Nephron (organoid): Measurements from ENCODE around the gene CARMIL1.

ENCODE experiments used
- H3K27ac Mint-ChIP-seq, 3 experiments: 2 replicates each; pipeline ENCODE4 v1.8.0; 2020; ENCODE audit warnings: mixed read lengths in 3 of 3, mild to moderate bottlenecking in 2 of 3, moderate library complexity in 1 of 3
- H3K27me3 Mint-ChIP-seq: 2 replicates; pipeline ENCODE4 v1.8.0; 2021; ENCODE audit warnings: low read depth, mild to moderate bottlenecking, moderate library complexity, mixed read lengths
- H3K36me3 Mint-ChIP-seq: 2 replicates; pipeline ENCODE4 v1.8.0; 2020; ENCODE audit warnings: low read depth, mixed read lengths
- H3K4me1 Mint-ChIP-seq: 2 replicates; pipeline ENCODE4 v1.8.0; 2020; ENCODE audit warnings: mixed read lengths
- H3K4me3 Mint-ChIP-seq, 3 experiments: 2 replicates each; pipeline ENCODE4 v1.8.0; 2020; ENCODE audit warnings: mild to moderate bottlenecking in 3 of 3, mixed read lengths in 3 of 3, moderate library complexity in 2 of 3
- H3K9me3 Mint-ChIP-seq: 2 replicates; pipeline ENCODE4 v1.8.0; 2020; ENCODE audit warnings: mixed read lengths
- TF ChIP-seq, protein P1 (sequence below), 3 experiments: fragments of 200-600 bp; sonication (generic); IDR thresholded peaks; one replicate each; pipeline ENCODE4 v1.5.0; 2021; ENCODE audit warnings: antibody characterized with exemption in 3 of 3; ENCODE audit not compliant: unreplicated experiment in 3 of 3

CARMIL1 gene

DNA sequence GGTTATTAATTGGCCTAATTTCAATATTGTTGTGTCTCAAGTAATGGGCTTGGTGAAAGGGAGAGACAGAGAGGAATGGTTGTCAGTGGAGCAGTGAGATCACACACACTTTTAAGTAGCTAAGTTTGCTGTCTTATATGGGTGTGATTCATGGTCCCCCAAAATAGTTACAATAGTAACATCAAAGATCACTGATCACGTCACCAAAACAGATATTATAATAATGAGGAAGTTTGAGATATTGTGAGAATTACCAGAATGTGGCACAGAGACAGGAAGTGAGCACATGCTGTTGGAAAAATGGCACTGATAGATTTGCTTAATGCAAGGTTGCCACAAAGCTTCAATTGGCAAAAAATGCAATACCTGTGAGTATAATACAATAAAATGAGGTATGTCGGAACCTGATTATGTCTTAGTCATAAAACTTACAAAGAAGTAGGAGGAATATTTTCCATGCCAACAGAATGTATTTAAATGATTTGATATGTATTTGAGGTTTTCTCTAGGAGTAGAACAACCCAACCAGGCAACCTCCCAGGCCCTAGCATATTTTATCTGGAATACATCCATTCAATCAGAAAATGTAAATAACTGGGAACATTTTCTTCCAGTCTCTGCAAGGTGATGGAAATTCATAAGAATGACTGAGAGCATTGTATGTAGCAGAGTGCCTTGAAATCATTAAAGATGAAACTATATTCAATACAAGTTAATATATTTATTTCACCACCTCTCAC is 167.8 kb downstream of the CARMIL1 start:
- Mint-ChIP-seq H3K4me1 (peaks cover 15% of the 10 kb centered on the region), H3K27me3 (no peaks in the 10 kb centered on the region), H3K36me3 (peaks cover 32% of the 10 kb centered on the region), H3K9me3 (peaks cover 12% of the 10 kb centered on the region), H3K27ac (no peak overlapping the region), H3K4me3 (no peak overlapping the region)
- TF ChIP-seq, protein P1, sequence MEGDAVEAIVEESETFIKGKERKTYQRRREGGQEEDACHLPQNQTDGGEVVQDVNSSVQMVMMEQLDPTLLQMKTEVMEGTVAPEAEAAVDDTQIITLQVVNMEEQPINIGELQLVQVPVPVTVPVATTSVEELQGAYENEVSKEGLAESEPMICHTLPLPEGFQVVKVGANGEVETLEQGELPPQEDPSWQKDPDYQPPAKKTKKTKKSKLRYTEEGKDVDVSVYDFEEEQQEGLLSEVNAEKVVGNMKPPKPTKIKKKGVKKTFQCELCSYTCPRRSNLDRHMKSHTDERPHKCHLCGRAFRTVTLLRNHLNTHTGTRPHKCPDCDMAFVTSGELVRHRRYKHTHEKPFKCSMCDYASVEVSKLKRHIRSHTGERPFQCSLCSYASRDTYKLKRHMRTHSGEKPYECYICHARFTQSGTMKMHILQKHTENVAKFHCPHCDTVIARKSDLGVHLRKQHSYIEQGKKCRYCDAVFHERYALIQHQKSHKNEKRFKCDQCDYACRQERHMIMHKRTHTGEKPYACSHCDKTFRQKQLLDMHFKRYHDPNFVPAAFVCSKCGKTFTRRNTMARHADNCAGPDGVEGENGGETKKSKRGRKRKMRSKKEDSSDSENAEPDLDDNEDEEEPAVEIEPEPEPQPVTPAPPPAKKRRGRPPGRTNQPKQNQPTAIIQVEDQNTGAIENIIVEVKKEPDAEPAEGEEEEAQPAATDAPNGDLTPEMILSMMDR (IDR thresholded peaks at IDR 0.05; ENCODE audit: unreplicated experiment in 3 of 3) = no peak

DNA sequence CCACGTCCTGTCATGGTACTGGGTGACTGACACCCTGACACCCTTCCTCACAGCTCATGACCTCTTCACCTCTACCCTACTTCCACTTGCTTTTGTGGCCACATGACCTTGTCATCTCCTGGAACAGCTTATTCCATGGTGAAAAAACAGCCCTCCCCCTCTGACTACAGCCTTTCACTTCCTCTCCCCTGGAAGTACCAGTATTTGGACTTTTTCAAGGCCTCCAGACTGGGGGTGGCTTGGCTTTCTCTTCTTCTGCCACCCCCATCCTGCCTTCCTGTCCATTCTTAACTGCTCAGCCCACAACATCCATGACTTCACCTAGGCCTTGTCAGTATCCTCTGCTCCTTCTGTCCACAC is 168.4 kb downstream of the CARMIL1 start:
- Mint-ChIP-seq H3K4me1 (peaks cover 15% of the 10 kb centered on the region), H3K4me3 (no peak overlapping the region), H3K27ac (no peak overlapping the region), H3K36me3 (peaks cover 32% of the 10 kb centered on the region), H3K27me3 (no peaks in the 10 kb centered on the region), H3K9me3 (peaks cover 12% of the 10 kb centered on the region)
- TF ChIP-seq, protein P1 (IDR thresholded peaks at IDR 0.05; ENCODE audit: unreplicated experiment in 3 of 3) = no peak

DNA sequence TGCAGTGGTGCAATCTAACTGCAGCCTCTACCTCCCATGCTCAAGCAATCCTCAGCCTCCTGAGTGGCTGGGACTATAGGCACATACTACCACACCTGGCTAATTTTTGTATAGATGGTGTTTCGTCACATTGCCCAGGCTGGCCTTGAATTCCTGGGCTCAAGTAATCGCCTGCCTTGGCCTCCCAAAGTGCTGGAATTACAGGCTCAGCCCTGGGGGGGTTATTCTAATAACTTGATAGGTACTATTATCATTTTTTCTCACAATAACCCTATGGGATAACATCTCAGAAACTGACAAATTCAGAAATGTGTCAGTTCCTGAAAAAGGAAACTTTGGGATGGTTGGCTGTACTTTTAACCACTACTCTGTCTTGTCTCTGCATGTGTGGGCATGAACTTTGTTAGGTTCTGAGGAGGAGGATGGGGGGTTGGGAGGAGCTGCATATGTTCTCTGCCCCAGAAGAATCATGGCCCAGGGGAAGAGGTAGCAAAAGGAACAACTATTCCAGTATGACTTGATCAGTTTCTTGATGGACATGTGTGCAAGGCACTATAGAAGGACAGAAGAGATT is 169.9 kb downstream of the CARMIL1 start:
- TF ChIP-seq, protein P1 (IDR thresholded peaks at IDR 0.05; ENCODE audit: unreplicated experiment in 3 of 3) = no peak
- Mint-ChIP-seq H3K4me1 (peaks cover 15% of the 10 kb centered on the region), H3K9me3 (peaks cover 12% of the 10 kb centered on the region), H3K27ac (no peak overlapping the region), H3K27me3 (no peaks in the 10 kb centered on the region), H3K36me3 (peaks cover 30% of the 10 kb centered on the region), H3K4me3 (no peak overlapping the region)

DNA sequence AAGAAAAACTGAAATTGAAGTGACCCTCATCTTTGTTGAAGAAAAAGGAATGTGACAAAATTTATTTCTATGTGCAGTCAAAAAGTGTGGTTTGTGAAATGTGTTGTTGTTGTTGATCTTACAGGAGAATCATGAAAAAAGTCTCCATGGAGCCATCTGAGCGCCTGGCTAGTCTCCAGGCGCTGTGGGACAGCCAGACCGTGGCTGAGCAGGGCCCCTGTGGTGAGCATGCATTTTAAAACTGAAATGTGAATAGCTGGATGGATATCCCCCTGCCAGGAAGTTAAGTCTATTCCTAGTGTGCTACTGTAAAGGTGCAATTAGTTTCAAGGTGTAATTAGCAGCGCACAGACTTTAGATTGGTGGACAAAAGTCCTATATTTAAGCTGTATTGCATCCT is 170.6 kb downstream of the CARMIL1 start:
- peaks cover 12% of the 10 kb centered on the region for H3K9me3 Mint-ChIP-seq
- H3K4me3 Mint-ChIP-seq = no peak overlapping the region
- TF ChIP-seq, protein P1 (IDR thresholded peaks at IDR 0.05; ENCODE audit: unreplicated experiment in 3 of 3) = no peak
- H3K27ac Mint-ChIP-seq = peak overlapping the region in 1 of 3 experiments; percentile 52
- peaks cover 15% of the 10 kb centered on the region for H3K4me1 Mint-ChIP-seq
- H3K36me3 Mint-ChIP-seq = peaks cover 29% of the 10 kb centered on the region
- H3K27me3 Mint-ChIP-seq = no peaks in the 10 kb centered on the region

DNA sequence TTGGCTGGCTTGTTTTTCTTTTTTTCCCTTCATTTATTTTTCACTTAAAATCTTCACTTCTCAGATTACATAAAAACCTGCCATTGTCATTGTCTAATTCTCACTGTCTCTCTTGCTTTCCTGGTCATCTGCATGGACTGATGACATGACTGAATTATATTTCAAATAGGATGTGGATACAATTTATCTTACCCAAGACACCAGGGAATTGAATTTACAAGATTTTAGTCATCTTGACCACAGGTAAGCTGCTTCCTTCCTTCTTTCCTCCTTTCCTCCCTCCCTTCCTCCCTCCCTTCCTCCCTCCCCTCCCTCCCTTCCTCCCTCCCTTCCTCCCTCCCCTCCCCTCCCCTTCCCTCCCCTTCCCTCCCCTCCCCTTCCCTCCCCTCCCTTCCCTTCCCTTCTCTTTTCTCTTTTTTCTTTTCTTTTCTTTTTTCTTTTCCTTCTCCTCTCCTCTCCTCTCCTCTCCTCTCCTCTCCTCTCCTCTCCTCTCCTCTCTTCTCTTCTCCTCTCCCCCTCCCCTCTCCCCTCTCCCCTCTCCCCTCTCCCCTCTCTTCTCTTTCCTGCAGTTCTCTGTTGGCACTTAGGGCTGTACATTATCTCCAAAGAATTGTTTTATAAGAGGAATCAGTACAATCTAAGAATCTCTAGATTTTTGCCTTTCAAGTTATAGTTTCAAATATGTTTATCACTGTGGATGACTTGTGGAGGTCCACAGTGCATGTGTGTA is 171.5 kb downstream of the CARMIL1 start:
- Mint-ChIP-seq H3K27me3 (no peaks in the 10 kb centered on the region), H3K27ac (peak overlapping the region in 1 of 3 experiments; percentile 12), H3K9me3 (peaks cover 10% of the 10 kb centered on the region), H3K4me1 (peaks cover 15% of the 10 kb centered on the region), H3K4me3 (no peak overlapping the region), H3K36me3 (peaks cover 22% of the 10 kb centered on the region)
- TF ChIP-seq, protein P1 (IDR thresholded peaks at IDR 0.05; ENCODE audit: unreplicated experiment in 3 of 3) = no peak
